GM21447 (cell line): ENCODE data around the gene CACNB4.
"Not testable (repeated sequence)": the region's sequence is repeated elsewhere in the genome, so short reads cannot be mapped to it uniquely, and the experiment has no call there.

Source experiments
- ATAC-seq: cut with Tn5 transposase; IDR thresholded peaks from one replicate; pipeline ENCODE4 v1.9.1; 2021; ENCODE audit not compliant: unreplicated experiment

Gene CACNB4

DNA sequence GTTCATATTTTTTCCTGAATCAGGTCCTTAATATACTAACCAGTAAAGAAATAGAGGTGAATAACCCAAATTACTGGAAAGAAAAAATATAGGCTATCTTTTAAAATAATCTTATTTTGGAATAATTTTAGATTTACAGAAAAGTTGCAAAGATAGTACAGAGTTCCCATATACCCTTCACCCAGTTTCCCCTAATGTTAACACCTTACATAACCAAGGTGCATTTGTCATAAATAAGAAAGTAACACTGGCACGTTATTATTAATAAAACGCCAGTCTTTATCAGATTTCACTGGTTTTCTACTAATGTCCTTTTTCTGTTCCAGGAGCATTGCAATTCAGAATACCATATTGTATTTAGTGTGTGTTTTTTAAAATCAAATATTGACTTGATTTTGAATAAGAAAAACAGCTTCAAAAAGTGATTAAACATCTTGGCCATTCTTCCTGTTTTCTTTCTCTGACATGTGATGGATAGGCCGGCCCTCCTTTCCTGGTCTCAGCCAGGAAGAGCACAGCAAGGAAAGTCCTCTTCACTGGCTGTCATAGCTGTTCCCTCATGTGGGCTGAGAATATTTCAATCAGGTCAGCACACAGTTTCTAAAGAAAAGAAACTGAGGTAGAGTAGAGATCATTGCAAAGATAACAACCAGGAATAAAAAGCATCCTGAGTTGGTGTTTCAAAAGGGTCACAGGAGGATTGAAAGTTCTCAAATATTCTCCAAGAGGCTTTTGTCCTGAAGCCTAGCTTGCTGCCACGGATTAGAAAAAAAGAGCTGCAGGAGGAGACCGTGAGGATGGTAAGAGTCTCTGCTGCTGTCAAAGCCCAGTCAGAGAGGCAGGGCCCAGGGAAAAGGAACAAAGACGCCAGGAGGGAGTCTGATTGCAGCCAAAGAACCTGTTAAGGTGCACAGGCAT is 191.3 kb downstream of the CACNB4 start:
- ATAC-seq = no peak

DNA sequence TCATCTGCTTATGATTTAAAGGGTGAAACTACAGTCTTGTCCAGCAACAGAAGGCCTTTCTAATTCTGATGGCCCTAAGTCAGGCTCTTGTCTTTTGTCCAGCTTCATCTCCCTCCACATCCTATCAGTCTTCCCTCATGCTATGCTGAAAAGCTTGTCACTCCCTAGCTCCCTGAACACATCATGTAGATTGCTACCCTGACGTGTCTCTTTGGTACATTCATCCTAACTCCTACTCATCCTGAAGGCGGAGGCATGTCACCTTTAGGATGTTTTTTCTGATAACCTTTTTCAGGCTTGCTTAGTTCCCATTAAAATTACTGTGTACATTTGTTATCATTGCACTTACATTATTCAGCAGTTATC is 192.2 kb downstream of the CACNB4 start:
- peak; percentile 9 for ATAC-seq

DNA sequence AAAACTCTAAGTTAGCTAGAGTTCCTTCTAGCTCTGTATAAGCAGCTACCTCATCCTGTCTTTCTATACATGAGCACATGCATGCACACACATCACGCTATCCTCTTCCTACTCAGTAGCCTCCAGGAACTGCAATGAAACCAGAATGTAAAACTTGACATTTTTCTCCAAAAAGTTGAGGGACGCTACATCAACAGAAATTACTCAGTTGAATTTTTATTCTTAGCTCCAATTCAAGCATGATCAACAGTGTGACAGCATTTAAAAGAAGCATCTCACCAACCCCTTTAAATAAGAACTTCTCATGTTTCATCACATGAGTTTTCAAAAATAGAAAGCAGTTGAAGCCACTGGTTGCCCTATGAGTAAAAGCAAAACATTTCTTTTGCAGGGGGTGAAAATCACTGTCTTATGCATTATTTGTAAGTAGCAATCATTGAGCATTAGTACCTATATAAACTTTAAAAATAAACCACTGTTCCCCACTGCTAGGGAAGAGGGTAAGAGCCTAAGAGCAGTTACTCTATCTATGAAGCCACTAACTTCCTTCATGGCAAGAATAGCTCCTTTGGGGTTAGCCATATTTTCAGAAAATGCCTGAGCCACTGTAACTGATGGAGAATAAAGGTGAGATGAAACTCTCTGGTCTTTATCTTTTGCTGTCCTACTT is 192.7 kb downstream of the CACNB4 start:
- ATAC-seq = peak; percentile 76

DNA sequence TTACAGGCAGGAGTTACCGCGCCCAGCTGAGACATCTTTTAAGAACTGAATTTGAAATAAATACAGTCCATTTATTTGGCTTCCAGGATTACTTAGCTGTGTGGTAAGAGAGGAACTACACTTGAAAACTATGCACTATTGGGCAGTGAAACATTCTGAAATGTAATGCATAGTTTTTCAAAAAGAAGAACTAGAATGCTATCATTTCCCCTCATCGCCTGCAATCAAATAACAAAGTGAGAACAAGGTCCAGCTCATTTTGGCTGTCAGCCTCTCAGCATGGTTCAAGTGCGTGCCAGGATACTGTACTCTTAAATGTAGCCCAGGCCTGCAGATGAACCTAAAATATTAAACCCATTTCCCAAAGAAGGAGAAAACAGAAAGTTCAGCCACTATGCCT is 194.0 kb downstream of the CACNB4 start:
- ATAC-seq = no peak

DNA sequence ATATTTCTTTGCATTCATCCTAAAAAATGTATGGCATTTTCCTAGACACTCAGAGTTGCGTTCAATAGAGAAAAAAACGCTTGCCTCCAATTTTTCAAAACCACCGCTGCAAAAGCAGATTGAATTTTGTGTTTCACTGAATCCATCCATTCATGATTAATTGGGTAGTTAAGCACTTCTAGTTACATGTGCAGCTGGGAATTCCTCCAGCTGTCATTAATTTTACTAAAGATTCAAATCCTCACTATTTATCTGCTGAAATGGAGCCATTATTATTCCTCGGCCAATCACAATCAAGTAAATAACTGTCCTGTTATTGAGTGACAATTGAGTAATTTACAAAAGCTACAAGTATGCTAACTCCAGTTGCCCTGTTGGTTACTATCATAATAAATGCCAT is 194.8 kb downstream of the CACNB4 start:
- no peak for ATAC-seq

DNA sequence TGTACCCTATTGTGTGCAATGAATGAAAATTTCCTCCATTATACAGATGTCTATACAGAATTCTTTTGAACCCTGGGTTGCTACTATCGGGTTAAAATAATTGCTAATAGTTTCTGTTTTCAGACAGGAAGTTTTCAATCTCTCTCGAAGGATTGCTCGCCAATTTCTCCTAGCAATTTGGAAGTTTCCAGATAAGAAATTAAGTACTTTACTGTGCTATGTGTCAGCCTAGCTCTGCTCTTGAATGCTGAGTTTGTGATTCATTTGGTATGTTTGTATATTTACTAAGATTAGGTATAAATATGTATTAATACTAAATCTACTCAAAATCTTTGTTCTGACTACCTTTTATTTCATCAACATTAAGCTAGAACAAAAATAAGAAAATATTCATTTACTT is 196.0 kb downstream of the CACNB4 start:
- ATAC-seq = no peak

DNA sequence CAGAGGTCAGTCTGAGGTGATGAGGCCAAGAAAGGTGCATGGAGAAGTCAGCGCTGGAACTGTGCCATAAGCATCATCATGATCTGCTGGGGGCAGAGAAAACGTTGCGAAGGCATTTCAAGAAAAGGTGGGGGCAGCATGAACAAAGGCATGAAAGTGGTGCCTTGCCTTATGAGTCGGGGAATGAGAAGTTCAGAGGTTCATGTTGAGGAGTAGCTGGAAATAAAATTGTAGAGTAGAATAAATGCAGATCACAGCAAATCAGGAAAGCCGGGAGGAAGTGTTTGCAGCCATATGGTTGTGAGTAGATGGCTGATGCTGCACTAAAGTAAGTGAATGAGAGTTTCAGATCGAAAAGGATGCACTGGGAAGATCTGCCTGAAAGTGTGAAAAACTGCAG is 198.5 kb downstream of the CACNB4 start:
- ATAC-seq = no peak

DNA sequence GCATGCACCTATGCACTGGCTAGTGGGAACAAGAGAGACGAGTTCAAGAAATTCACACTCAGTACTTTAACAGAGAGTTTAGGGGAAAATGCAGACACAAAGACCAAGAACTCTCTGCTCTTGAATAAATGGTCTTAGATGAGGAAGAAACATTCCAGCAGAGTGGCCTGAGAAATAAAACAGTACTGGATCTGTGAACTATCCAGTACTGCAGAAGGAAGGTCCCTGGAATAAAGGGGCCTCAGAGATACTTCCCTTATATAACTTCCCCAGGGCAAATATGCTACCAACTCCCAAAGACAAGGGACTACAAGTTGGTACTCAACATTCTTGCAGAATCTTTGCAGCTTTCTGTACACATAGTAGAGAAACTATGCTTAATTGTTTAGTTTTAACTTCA is 199.7 kb downstream of the CACNB4 start:
- ATAC-seq = no peak

DNA sequence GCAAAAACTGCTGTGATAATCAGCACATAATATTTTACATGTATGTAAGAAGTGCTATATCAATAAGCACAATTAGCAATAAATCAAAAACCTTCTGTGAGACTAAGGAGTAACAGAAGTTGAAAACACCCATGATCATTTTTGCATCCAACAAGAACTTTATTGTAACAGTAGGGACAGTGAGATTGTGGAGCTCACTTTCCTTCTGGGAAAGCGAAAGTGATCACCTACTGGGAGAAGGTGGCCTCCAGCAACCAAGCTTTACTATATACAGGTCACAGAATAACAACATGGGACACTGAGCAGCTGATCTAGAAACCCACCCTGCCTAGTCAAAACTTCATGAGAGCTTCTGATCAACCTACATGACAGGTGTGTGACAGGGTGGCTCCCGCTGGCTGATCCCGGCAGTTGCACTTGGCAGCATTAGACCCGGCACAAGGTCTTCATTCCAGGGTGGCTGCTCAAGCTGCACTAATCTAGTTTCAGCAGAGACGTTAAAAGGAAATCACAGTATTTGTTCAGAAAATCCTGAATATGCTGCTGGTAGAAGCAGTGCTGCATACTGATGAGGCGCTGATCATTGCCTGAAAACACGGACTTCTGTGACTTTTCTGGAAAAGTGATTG is 207.2 kb downstream of the CACNB4 start:
- no peak for ATAC-seq

DNA sequence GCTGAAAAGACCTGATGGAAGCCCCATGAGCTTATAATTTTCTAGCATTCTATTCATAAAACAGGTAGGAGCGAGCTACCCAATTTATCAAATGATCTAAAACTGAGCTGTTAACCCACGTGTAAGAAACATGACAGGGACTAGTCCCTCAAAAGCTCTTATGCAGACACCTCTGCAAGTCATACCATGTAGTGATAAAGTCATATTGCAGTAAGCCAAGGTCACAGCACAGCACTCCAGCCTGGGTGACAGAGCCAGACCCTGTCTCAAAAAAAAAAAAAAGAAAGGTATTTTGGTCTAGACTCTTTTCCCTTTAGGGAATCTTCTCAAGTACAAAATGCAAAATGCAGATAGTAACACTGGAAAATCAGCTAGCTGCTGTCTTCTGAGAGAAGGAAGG is 211.7 kb downstream of the CACNB4 start:
- no peak for ATAC-seq

DNA sequence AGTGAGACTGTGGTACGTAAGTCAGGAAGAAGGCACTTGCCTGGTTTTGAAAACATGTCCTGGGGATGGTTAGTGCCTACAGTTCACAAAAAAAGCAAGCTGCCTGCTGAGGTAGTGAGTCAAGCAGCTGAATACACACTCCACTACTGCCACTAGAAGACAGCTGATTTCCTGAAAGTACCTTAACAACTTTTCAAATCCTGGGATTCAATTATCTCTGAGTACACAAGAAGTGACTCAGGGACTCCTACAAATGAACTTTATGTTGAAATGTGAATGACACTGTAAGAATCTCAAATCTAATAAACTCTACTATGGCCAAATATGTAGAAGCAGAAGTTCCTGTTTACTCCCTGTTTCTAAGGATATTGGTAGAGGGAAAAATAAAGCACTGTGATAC is 212.6 kb downstream of the CACNB4 start:
- ATAC-seq = no peak

DNA sequence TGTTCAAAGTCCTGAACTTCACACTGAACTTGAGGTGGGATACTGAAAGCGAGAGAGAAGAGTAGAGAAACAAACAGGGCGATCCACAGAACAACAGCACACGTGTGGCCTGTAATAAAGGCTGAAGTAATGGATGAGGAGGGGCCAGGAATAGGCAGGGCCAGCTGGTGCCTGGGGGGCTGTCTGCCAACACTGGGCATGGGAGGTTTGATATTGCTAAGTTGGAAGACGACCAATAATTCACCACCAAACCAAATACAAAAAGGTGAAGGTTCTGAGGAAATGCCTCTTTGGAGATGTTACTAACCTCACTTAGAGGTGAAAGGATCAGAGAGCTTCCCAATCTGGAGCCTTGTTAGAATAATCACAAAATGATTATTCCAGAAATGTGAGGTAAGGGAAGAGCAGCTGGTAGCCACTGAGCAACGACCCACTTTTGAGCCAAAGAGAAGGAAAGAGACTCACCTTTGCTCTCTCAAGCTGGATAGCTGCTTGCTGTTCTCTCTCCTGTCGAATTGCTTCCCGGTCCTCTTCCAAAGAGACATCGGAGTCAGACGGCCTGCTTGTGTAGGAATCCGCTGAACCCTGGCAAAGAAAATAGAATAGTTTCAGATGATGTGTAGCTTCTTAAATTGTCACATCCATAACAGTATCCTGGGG is 215.9 kb downstream of the CACNB4 start:
- ATAC-seq = no peak

DNA sequence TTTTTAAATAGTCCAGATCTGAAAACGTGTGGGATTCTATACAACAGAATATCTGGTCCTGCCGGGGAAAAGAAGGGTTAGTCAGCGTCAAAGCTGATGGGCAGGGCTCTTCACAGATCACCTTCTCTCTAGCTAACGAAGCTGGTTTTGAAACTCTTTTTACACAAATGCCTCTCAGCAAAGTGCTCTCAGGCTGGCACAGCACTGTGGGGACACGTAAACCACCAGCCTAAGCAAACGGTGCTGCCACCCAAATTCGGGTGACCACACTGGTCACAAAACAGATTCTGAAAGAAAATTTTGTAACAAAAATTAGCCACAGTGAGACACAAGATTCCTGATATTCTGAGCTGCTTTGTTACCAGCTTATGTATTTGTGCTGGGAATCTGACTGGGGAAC is 217.5 kb downstream of the CACNB4 start:
- no peak for ATAC-seq

DNA sequence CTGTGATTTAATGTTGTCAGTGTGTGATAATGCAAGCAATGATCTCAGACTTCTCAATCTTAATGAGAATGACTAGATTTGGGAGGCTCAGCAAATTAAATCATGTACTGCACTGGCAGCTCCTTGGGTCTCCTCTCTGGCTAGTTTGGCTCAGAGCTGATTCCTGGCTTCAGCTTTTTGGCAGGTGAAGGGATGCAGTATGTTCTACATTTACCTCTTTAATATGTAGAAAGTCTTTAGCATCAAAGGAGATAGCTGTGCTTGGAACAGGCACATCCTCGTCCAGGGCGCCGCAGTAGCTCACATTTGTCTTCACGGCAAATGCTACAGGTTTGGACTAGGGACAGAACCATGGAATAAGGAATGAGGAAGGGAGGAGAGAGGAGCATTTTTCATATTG is 218.3 kb downstream of the CACNB4 start:
- ATAC-seq = no peak

DNA sequence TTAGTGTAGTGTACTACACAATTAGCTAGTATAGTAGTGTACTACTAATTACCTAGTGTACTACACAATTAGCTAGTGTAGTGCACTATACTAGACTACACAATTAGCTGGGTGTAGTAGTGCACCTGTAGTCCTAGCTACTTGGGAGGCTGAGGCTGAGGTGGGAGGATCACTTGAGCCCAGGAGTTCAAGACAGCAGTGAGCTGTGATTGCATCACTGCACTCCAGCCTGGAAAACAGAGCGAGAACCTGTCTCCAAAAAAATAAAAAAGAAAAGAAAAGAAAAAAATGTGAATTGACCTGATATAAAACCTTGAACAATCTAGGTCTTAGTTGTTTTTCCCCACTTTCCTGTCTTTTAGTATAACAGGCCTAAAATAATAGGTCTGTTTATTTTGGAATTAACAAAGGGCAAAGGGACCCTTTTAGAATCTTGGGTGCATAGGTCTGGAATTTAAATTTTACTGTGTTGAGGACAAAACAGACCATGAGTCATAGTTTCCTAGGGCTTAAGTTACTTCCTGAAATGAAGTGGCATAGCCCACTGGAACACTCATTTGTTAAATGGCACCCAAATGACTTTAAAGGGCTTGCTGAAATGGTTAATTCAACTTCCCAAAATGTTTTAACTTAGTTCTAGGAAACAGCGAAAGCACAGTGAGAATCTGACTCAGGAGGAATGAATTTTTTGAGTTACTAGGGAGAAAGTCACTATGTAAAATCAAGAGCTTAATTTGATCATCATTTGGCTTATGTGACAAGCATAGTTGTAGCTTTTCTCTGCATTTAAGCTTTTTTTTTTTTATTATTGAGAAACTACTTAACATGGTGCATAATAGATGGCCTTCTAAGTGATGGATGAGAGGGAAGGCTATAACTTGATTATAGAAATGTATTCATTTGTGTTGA is 219.9 kb downstream of the CACNB4 start:
- peak; percentile 75 for ATAC-seq

DNA sequence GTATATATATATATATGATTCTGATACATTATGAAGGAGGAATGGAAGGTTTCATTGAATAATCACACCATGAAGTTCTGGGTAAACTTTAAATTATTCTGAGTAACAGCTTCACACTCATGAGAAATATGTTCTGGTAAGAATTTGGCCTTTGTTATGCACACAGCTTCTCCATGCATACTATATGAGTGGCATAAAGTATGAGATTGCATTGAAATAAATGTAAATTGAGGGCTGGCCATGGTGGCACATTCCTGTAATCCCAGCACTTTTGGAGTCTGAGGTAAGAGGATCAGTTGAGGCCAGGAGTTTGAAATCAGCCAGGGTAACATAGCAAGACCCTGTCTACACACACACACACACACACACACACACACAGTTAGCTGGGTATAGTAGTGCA is 220.6 kb downstream of the CACNB4 start:
- ATAC-seq = no peak

DNA sequence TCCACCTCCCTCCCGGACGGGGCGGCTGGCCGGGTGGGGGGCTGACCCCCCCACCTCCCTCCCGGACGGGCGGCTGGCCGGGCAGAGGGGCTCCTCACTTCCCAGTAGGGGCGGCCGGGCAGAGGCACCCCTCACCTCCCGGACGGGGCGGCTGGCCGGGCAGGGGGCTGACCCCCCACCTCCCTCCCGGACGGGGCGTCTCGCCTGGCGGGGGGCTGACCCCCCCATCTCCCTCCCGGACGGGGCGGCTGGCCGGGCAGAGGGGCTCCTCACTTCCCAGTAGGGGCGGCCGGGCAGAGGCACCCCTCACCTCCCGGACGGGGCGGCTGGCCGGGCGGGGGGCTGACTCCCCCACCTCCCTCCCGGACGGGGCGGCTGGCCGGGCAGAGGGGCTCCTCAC is 223.2 kb downstream of the CACNB4 start:
- ATAC-seq = not testable (repeated sequence)

DNA sequence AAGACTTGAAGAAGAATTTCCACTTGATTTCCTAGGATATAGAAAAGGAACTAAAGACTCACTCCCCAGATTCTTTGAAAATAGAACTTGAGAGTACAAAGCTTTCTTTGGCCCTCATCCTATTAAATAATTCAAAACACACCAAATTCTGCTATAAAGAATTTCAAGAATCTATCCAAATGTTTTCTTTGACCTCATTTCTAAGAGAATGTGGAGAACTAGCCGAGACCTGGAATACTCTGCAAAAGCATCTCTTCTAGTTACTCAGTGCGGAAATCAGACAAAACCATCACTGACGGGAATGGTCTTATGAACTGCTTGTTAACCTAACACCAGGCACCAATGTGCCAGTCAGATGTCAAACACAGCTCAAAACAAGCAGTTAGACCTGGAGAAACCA is 226.4 kb downstream of the CACNB4 start:
- ATAC-seq = no peak

DNA sequence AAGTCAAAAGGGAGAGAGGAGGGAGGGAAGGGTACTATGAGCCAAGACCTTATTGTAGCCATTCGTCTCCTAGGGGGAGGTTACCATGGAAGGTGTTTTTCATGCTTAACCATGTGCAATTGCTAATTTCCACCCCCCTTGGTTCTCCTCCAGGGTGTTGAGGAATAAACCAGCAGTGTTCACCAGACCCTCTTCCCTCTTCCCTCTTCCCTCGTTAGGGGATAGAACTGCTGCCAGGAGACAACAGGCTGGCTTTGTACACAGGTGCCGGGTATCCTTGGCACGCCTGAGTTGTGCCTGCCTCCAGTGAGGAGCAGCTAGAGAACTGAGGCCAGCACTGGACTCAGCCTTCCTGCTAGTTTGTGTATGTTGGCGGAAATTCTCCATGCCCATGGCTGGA is 229.6 kb downstream of the CACNB4 start:
- no peak for ATAC-seq

DNA sequence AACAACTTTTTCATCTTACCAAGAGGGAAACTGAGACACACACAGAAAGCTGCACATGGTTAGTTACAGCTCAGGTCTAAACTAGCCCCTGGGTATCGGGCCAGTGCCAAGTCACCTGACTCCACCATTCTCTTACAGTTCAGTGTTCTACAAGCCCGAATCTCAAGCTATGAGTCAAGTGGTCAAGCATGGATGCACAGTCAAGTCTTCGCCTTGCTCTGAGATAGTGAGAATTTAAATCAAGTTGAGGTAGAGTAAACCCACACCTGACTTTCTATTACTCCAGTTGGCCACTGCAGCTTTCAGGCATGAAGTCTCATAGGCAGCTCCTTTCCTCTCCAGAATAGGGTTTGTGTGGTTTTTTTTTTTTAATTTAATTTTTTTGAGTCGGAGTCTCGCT is 236.1 kb downstream of the CACNB4 start:
- peak; percentile 99 for ATAC-seq

DNA sequence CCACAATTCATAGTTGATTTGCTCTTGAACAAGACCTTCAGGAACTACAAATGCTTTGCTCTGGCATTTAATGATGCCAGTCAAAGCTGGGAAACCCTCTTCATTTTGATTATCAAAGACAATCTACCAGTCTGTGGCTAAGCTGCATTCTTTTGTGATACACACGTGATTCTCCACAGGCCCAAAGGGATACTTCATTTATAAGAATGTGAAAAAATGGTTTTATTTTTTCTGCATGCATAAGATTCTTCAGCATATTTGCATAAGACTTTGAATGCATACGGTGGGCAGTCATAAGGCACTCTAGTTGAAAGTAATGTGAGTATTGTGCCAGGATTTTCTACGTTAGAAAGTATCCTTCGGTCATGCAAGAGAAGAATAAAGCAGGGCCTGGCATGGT is 237.7 kb downstream of the CACNB4 start:
- ATAC-seq = no peak
